ENCODE data around the gene ANXA11. TPM values are rescaled to one million over a fixed set of nuclear protein-coding genes. Genes with fewer than 3 reads are reported as not detected.

The ANXA11 gene
- total and polyA plus RNA-seq, 2 of the 8 experiments (the other 6 are each of a cell fraction or from before 2014, with no cell fraction given): 40.5 to 84.9 TPM

- POLR2A ChIA-PET (ENCODE audit: partially characterized antibody): no interaction called here
- H3K23me2 ChIP-seq (ENCODE audit: low read depth, low read length): no peaks in the 10 kb centered on the region
- H3K4me1 ChIP-seq (replicated peaks in 1 of 4; ENCODE audit: control insufficient read depth in 3 of 4, insufficient read depth in 4 of 4, low read length in 3 of 4): no peaks in the 10 kb centered on the region
- H3K4ac ChIP-seq (replicated peaks; ENCODE audit: insufficient read length, low read depth, low read length): no peak overlapping the region
- H3K4me2 ChIP-seq (ENCODE audit: insufficient read depth in 1 of 2, low read depth in 2 of 2, low read length in 2 of 2): no peak overlapping the region
- H4K20me1 ChIP-seq (replicated peaks in 1 of 2; ENCODE audit: control insufficient read depth in 1 of 2, insufficient read depth in 2 of 2, low read length in 2 of 2): peaks cover 2 to 4% of the 10 kb centered on the region in 2 experiments
- CTCF ChIA-PET (ENCODE audit: partially characterized antibody): interaction anchor here (0.8 to 9.8 kb wide), 5 partner anchors 12 to 67 kb away, joined by 3 to 59 read pairs (median 6); no protein-coding TSS in a partner anchor
- no peak overlapping the region for H3K56ac ChIP-seq (replicated peaks; ENCODE audit: insufficient read length, low read depth, low read length)
- no peak overlapping the region for H2BK5ac ChIP-seq (ENCODE audit: low read depth, low read length)
- H2BK120ac ChIP-seq (replicated peaks; ENCODE audit: low read depth, low read length): no peak overlapping the region
- no peak overlapping the region for H2BK20ac ChIP-seq (ENCODE audit: low read length)
- WGBS, 2 experiments (ENCODE audit: extremely low coverage in 1 of 2, insufficient coverage in 1 of 2, insufficient read length in 1 of 2, insufficient replicate concordance in 2 of 2, low coverage in 1 of 2, low lambda C conversion rate in 2 of 2, missing lambda C conversion rate in 1 of 2): 86% methylated on average over 10 of the region's 10 CpGs; no CpG with 5 or more reads in 1 of the 2 experiments
- H3K27me3 ChIP-seq (replicated peaks in 1 of 4; ENCODE audit: control insufficient read depth in 3 of 4, extremely low read depth in 1 of 4, insufficient read depth in 3 of 4, low read length in 3 of 4): no peaks in the 10 kb centered on the region
- no peak for FAIRE-seq
- H3K79me2 ChIP-seq (ENCODE audit: control insufficient read depth in 1 of 2, insufficient read depth in 2 of 2, low read length in 2 of 2): no peaks in the 10 kb centered on the region
- DNase-seq (ENCODE audit: low read depth in 1 of 2, low spot score in 2 of 2): no peak
- H2BK12ac ChIP-seq (ENCODE audit: low read depth, low read length): no peak overlapping the region
- H3K9me3 ChIP-seq (ENCODE audit: insufficient read depth in 2 of 2, low read depth in 1 of 2, low read length in 1 of 2): no peaks in the 10 kb centered on the region
- no peak overlapping the region for H3K4me3 ChIP-seq (ENCODE audit: extremely low read depth in 1 of 4, insufficient read depth in 2 of 4, low read depth in 3 of 4, low read length in 4 of 4)
- H2AK5ac ChIP-seq (ENCODE audit: low read depth, low read length): no peak overlapping the region
- no peaks in the 10 kb centered on the region; the same call in 1 of the 2 replicates for H3K79me1 ChIP-seq (ENCODE audit: low read depth, low read length)
- TF ChIP-seq RBBP5 (IDR thresholded peaks at IDR 0.05; ENCODE audit: borderline replicate concordance, low read depth, low read length) (no peak), RNF2 (IDR thresholded peaks at IDR 0.05; ENCODE audit: borderline replicate concordance, low read depth, low read length, missing control alignments, poor library complexity, severe bottlenecking) (no peak), ATF2 (IDR thresholded peaks at IDR 0.05; ENCODE audit: low read length) (no peak), MAFK (IDR thresholded peaks at IDR 0.05; ENCODE audit: low read depth, low read length) (no peak), ATF3 (IDR thresholded peaks at IDR 0.05; ENCODE audit: insufficient read depth, low read depth, low read length) (no peak), NANOG (IDR thresholded peaks at IDR 0.05; ENCODE audit: insufficient read depth, low read depth, low read length, poor library complexity, severe bottlenecking) (no peak), BACH1 (IDR thresholded peaks at IDR 0.05; ENCODE audit: low read length) (no peak), EZH2 (IDR thresholded peaks at IDR 0.05; ENCODE audit: low read depth, low read length, severe bottlenecking) (no peak), KDM4A (IDR thresholded peaks at IDR 0.05; ENCODE audit: low read depth, low read length, severe bottlenecking) (no peak)
- no peak overlapping the region for H3K9ac ChIP-seq (replicated peaks in 1 of 4; ENCODE audit: extremely low read depth in 1 of 4, low read depth in 3 of 4, low read length in 3 of 4)
- H2BK15ac ChIP-seq (ENCODE audit: low read length): no peak overlapping the region
- H3K27ac ChIP-seq (ENCODE audit: low read depth, low read length): no peak overlapping the region
- peaks cover 5 to 20% (median 11%) of the 10 kb centered on the region in 4 experiments; a peak in 6 of 8 replicates for H3K36me3 ChIP-seq (ENCODE audit: control insufficient read depth in 2 of 4, insufficient read depth in 4 of 4, low read length in 3 of 4)
- no peak overlapping the region for H3K18ac ChIP-seq (ENCODE audit: extremely low read depth, low read length)
- no peak overlapping the region for H3K14ac ChIP-seq (ENCODE audit: insufficient read length)
- no peak overlapping the region for H4K5ac ChIP-seq (ENCODE audit: insufficient read length, low read depth, low read length)
- H4K8ac ChIP-seq (ENCODE audit: extremely low read depth, insufficient read depth, low read length): 0 out of 2 replicates have a peak overlapping the region, but pooled peaks have one; percentile 12
- no peak overlapping the region for H2AFZ ChIP-seq (ENCODE audit: low read length)
- no peak overlapping the region for H3K23ac ChIP-seq (ENCODE audit: insufficient read length)
- no peak overlapping the region for H4K91ac ChIP-seq (replicated peaks; ENCODE audit: insufficient read length, low read length)
Measured at GRCh38 chr10:80154978-80155695, 50.2 kb downstream of the ANXA11 start.
